GM23248 (cell line): Measurements from ENCODE around the gene MYO1A. TPM values are rescaled to one million over a fixed set of nuclear protein-coding genes. Genes with fewer than 3 reads are reported as not detected.

Experiments
- DNase-seq: peaks from one replicate; pipeline ENCODE4 v3.0.0-alpha.2; 2015
- H2AFZ ChIP-seq: fragments of 200-600 bp; sonication (generic); 2 replicates; pipeline ENCODE4 v1.6.1; 2016; ENCODE audit warnings: antibody characterized with exemption
- H3F3A ChIP-seq: fragments of 200-600 bp; sonication (generic); 2 replicates; pipeline ENCODE4 v1.6.1; 2016; ENCODE audit warnings: mild to moderate bottlenecking, antibody characterized with exemption, mixed run types; ENCODE audit not compliant: insufficient read depth
- H3K27ac ChIP-seq: fragments of 200-600 bp; sonication (generic); 2 replicates; pipeline ENCODE4 v1.5.1; 2016; ENCODE audit warnings: mild to moderate bottlenecking
- H3K27me3 ChIP-seq: fragments of 200-600 bp; sonication (generic); replicated peaks from 2 replicates; pipeline ENCODE4 v1.6.1; 2016; ENCODE audit warnings: mild to moderate bottlenecking; ENCODE audit not compliant: insufficient read depth
- H3K36me3 ChIP-seq: fragments of 200-600 bp; sonication (generic); 2 replicates; pipeline ENCODE4 v1.6.1; 2016; ENCODE audit warnings: low read depth, mild to moderate bottlenecking
- H3K4me1 ChIP-seq: fragments of 200-600 bp; sonication (generic); 2 replicates; pipeline ENCODE4 v1.6.1; 2016; ENCODE audit warnings: mild to moderate bottlenecking; ENCODE audit not compliant: insufficient read depth
- H3K4me2 ChIP-seq: fragments of 200-600 bp; sonication (generic); one replicate; pipeline ENCODE4 v1.6.1; 2016; ENCODE audit warnings: mild to moderate bottlenecking; ENCODE audit not compliant: unreplicated experiment
- H3K4me3 ChIP-seq: fragments of 200-600 bp; sonication (generic); 2 replicates; pipeline ENCODE4 v1.5.1; 2016; ENCODE audit warnings: mild to moderate bottlenecking
- H3K79me2 ChIP-seq: fragments of 200-600 bp; sonication (generic); 2 replicates; pipeline ENCODE4 v1.6.1; 2016; ENCODE audit warnings: mild to moderate bottlenecking; ENCODE audit not compliant: insufficient read depth
- H3K9ac ChIP-seq: fragments of 200-600 bp; sonication (generic); 2 replicates; pipeline ENCODE4 v1.6.1; 2016; ENCODE audit warnings: mild to moderate bottlenecking
- H3K9me2 ChIP-seq: fragments of 200-600 bp; sonication (generic); 2 replicates; pipeline ENCODE4 v1.6.1; 2016; ENCODE audit warnings: mixed run types, mild to moderate bottlenecking, moderate library complexity; ENCODE audit not compliant: insufficient read depth
- H3K9me3 ChIP-seq: fragments of 200-600 bp; sonication (generic); one replicate; pipeline ENCODE4 v1.6.1; 2017; ENCODE audit warnings: low read depth
- H4K20me1 ChIP-seq: fragments of 200-600 bp; sonication (generic); 2 replicates; pipeline ENCODE4 v1.6.0; 2016; ENCODE audit not compliant: insufficient read depth
- EZH2 ChIP-seq: fragments of 200-600 bp; sonication (generic); IDR thresholded peaks from 2 replicates; pipeline ENCODE4 v1.6.1; 2018; ENCODE audit warnings: antibody characterized with exemption, mild to moderate bottlenecking; ENCODE audit not compliant: insufficient read depth, poor library complexity, severe bottlenecking
- EZH2phosphoT487 ChIP-seq: fragments of 200-600 bp; sonication (generic); IDR thresholded peaks from 2 replicates; pipeline ENCODE4 v1.6.1; 2018; ENCODE audit warnings: antibody characterized with exemption, moderate library complexity, mild to moderate bottlenecking, low read depth; ENCODE audit not compliant: insufficient read depth
- WGBS, 2 experiments: methylation state at CpG; one replicate each; pipeline ENCODE4 v1.1.6; 2015 to 2017; ENCODE audit warnings: low lambda C conversion rate in 2 of 2, low coverage in 1 of 2; ENCODE audit errors: missing lambda C conversion rate in 2 of 2; 5-methylcytosine and 5-hydroxymethylcytosine counted together
- in situ Hi-C: fragments of 300-500 bp; cut with MboI; formaldehyde crosslinking; loops from 2 replicates; pipeline ENCODE4 v1.15.0; 2020
- polyA plus RNA-seq: library from polyadenylated mRNA; unstranded; fragments of >200 nt; fragmentation: Nextera tagmentation; extraction: Ambion mirVana; gene quantifications from 2 replicates; pipeline ENCODE4 v1.2.1, GENCODE V29; 2016
- total RNA-seq: library from RNA; depleted of rRNA; stranded (reverse); fragments of >200 nt; shearing (Covaris generic); gene quantifications from 2 replicates; pipeline ENCODE4 v1.2.3, GENCODE V29; 2014

The MYO1A gene
- total and polyA plus RNA-seq, 2 experiments from 2014 or later: not detected

DNA sequence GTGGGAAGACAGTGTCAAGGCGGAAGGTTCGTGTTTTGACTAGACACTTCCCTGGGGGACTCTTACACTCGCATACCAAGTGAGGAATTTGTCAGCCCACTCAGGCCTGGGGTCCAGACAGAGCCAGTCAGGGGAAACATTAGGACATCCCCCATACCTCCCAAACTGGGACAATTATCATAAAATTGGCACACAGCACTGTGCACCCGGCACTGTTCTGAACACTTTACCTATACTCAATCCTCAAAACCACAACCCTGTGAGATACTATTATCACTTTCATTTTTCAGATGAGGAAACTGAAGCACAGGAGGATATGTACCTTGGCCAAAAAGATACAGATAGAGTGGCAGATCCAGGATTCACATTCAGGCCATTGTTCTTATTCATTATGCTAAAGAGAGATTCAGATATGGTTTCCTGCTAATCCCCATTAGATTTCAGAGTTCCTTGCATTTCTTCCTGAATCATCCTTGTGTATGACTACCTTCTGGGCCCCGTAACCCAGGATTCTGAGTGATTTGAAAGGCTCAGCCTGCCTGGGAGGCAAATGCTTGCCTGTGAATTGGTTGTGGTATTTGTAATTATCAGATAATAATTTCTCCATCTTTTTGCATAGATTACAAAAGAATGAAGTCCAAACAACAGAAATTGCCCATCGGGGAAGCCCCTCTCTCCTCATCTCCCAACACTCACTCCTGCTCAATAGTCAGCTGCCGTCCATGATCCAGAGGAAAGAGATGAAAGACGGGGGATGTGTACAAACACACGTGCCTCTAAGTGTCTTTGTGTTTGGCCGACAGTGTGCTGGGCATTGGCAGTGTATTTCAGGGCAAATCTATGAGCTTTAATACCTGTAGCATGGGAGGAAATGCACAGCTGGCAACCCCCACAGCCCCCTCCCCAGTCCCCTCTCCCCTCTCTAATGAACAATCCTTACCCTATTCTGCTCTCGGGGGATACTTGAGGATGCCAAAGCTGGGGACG is 38.2 kb downstream of the MYO1A start:
- Histone ChIP-seq H2AFZ (no peak overlapping the region), H3K9me2 (no peaks in the 10 kb centered on the region), H3K4me2 (no peak overlapping the region), H3K4me3 (no peak overlapping the region), H3K79me2 (no peaks in the 10 kb centered on the region), H3K27me3 (peaks cover 36% of the 10 kb centered on the region), H3K9ac (no peak overlapping the region), H3F3A (no peaks in the 10 kb centered on the region; the same call in 1 of the 2 replicates), H3K27ac (no peak overlapping the region), H4K20me1 (no peaks in the 10 kb centered on the region), H3K36me3 (no peaks in the 10 kb centered on the region), H3K9me3 (no peaks in the 10 kb centered on the region), H3K4me1 (no peaks in the 10 kb centered on the region)
- in situ Hi-C loops: no loop called here
- TF ChIP-seq EZH2phosphoT487 (no peak), EZH2 (no peak)
- DNase-seq: peak; percentile 35
- 49% methylated on average over 12 of the region's 12 CpGs for WGBS, 2 experiments

DNA sequence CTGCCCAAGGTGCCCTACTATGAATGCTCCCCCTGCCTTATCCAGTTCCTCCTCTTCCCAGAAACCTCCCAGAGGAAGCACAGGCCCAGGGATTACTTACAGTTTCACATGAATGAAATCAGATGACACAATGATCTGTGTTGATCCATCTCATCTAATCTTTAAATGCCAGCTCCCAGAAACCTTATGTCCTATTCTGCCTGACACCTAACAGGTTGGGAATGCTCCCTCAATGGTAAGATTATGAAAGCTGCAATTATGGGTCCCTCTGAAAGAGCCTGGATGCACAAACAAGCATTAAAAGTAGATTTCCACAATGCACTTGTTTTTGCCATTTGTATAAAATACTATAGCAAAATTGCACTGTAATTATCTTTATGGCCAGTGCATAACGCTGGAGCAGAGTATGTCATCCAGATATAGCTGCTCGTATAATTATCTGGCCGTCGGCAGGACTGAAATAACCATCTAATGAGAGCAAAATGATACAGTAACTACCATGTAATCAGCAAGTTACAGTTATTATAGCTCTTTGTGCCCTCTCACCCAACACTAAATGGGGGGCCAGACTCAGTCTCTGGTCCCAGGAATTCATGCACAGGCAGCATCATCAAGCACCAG is 39.2 kb downstream of the MYO1A start:
- H3K27me3 ChIP-seq: peaks cover 31% of the 10 kb centered on the region
- H4K20me1 ChIP-seq: no peaks in the 10 kb centered on the region
- H3K4me2 ChIP-seq: no peak overlapping the region
- H3K9me2 ChIP-seq: no peaks in the 10 kb centered on the region
- no peaks in the 10 kb centered on the region for H3K36me3 ChIP-seq
- no peak for TF ChIP-seq EZH2
- TF ChIP-seq EZH2phosphoT487: no peak
- in situ Hi-C loops: no loop called here
- no peaks in the 10 kb centered on the region for H3K4me1 ChIP-seq
- WGBS, 2 experiments: 54 to 60% methylated on average over 4 of the region's 4 CpGs
- H3K27ac ChIP-seq: no peak overlapping the region
- H3K9ac ChIP-seq: no peak overlapping the region
- H3K9me3 ChIP-seq: no peaks in the 10 kb centered on the region
- peaks cover 2% of the 10 kb centered on the region for H3K79me2 ChIP-seq
- no peaks in the 10 kb centered on the region; the same call in 1 of the 2 replicates for H3F3A ChIP-seq
- H3K4me3 ChIP-seq: no peak overlapping the region
- DNase-seq: no peak
- no peak overlapping the region for H2AFZ ChIP-seq

GRCh38 chr12:57009949-57010626 is 39.8 kb downstream of the MYO1A start:
- Histone ChIP-seq H3K9me3 (no peaks in the 10 kb centered on the region), H3K27me3 (peaks cover 24% of the 10 kb centered on the region), H3K36me3 (no peaks in the 10 kb centered on the region), H2AFZ (no peak overlapping the region), H3K4me1 (peaks cover 4% of the 10 kb centered on the region; the same call in 1 of the 2 replicates), H3K4me3 (no peak overlapping the region), H3F3A (no peaks in the 10 kb centered on the region; the same call in 1 of the 2 replicates), H3K27ac (no peak overlapping the region), H3K9me2 (no peaks in the 10 kb centered on the region), H3K9ac (no peak overlapping the region), H4K20me1 (no peaks in the 10 kb centered on the region), H3K4me2 (no peak overlapping the region), H3K79me2 (peaks cover 8% of the 10 kb centered on the region)
- no peak for DNase-seq
- WGBS, 2 experiments: 79 to 83% methylated on average over 5 of the region's 5 CpGs
- TF ChIP-seq EZH2 (no peak), EZH2phosphoT487 (no peak)
- in situ Hi-C loops: no loop called here

DNA sequence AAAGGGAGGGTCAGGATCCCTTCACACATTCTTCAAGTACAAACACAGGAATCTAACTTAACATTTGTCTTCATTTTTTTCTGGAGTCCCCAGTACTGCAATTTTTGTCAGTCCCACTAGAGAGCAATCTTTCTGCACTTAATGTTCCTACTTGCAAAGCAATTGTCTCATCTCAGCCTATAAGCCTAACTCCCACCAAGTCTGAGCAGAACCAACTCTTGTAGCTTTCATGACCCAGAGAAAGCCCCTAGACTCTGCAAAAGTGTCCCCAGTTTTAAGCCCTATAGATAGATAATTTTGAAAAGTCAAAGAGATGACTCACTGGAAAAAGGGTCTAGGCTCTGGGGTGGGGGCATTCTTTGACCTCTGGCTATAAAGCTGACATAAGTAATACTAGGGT is 41.8 kb downstream of the MYO1A start:
- Histone ChIP-seq H3F3A (no peaks in the 10 kb centered on the region; the same call in 1 of the 2 replicates), H3K9me2 (no peaks in the 10 kb centered on the region), H3K4me2 (no peak overlapping the region), H3K4me3 (no peak overlapping the region), H3K9me3 (no peaks in the 10 kb centered on the region), H3K79me2 (peaks cover 27% of the 10 kb centered on the region), H3K27me3 (peaks cover 5% of the 10 kb centered on the region; the same call in 1 of the 2 replicates), H4K20me1 (no peaks in the 10 kb centered on the region), H3K9ac (no peak overlapping the region), H3K36me3 (no peaks in the 10 kb centered on the region), H3K4me1 (peaks cover 8% of the 10 kb centered on the region; the same call in 1 of the 2 replicates), H3K27ac (no peak overlapping the region), H2AFZ (no peak overlapping the region)
- in situ Hi-C loops: no loop called here
- TF ChIP-seq EZH2phosphoT487 (no peak), EZH2 (no peak)
- DNase-seq: peak; percentile 82
